ENCODE data around the gene ZNF793.
A peak's percentile ranks its signal among the peaks of the same experiment; 100 is the strongest.

ZNF793 gene

GRCh38 chr19:37506387-37507166 lies at the start of gene ZNF793:
ZNF793 (plus strand) TSS chr19:37506939; CDS start chr19:37523440, 16,501 bp downstream.
- DNase-seq = peak; percentile 79

- DNase-seq = peak; percentile 37
Observed at GRCh38 chr19:37466277-37466797, 40.4 kb upstream of the ZNF793 start.

GRCh38 chr19:37466798-37467607 lies 39.7 kb upstream of the ZNF793 start, which contains the start of gene ZNF569:
ZNF569 (minus strand) TSS chr19:37467444; CDS start chr19:37444921, 22,523 bp downstream.
- peak; percentile 87 for DNase-seq

- DNase-seq = no peak
Observed at GRCh38 chr19:37467608-37468090, 39.1 kb upstream of the ZNF793 start.

GRCh38 chr19:37468961-37469777 lies 37.6 kb upstream of the ZNF793 start, which contains the start of gene ZNF570:
ZNF570 (plus strand) TSS chr19:37469356; CDS start chr19:37470355, 999 bp downstream.
- DNase-seq = peak; percentile 89

GRCh38 chr19:37470216-37470615 lies 36.5 kb upstream of the ZNF793 start:
- no peak for DNase-seq

GRCh38 chr19:37472165-37472564 lies 34.6 kb upstream of the ZNF793 start:
- DNase-seq = no peak

GRCh38 chr19:37484406-37485168 lies 22.2 kb upstream of the ZNF793 start:
- DNase-seq = peak; percentile 8

- DNase-seq = no peak
Observed at GRCh38 chr19:37492213-37492612, 14.5 kb upstream of the ZNF793 start.

- DNase-seq = no peak
Observed at GRCh38 chr19:37505958-37506386, 767 bp upstream of the ZNF793 start.

GRCh38 chr19:37507167-37507464 lies 377 bp downstream of the ZNF793 start:
- no peak for DNase-seq

GRCh38 chr19:37511186-37511585 lies 4.4 kb downstream of the ZNF793 start:
- no peak for DNase-seq

GRCh38 chr19:37511821-37512220 lies 5.1 kb downstream of the ZNF793 start:
- no peak for DNase-seq

GRCh38 chr19:37513397-37513796 lies 6.7 kb downstream of the ZNF793 start:
- no peak for DNase-seq

- peak; percentile 86 for DNase-seq
Observed at GRCh38 chr19:37519890-37520289, 13.2 kb downstream of the ZNF793 start.

- no peak for DNase-seq
Observed at GRCh38 chr19:37537391-37537947, 30.7 kb downstream of the ZNF793 start.

GRCh38 chr19:37551129-37551993 lies 44.6 kb downstream of the ZNF793 start:
- peak; percentile 87 for DNase-seq

- no peak for DNase-seq
Observed at GRCh38 chr19:37563518-37563917, 56.8 kb downstream of the ZNF793 start.

GRCh38 chr19:37564624-37565369 lies 58.1 kb downstream of the ZNF793 start:
- no peak for DNase-seq

GRCh38 chr19:37565370-37565669 lies 58.6 kb downstream of the ZNF793 start:
- no peak for DNase-seq

Measured in T1000 (cell line).